Astrocyte (in vitro differentiated cells and primary cell): Measurements from ENCODE around the gene PDK1. TPM values are rescaled to one million over a fixed set of nuclear protein-coding genes. Genes with fewer than 3 reads are reported as not detected.

ENCODE experiments used
- DNase-seq: peaks from one replicate; pipeline ENCODE4 v3.0.0-alpha.2; 2010; ENCODE audit warnings: low read depth
- FAIRE-seq: peaks from 2 replicates; lab custom pipeline; 2011; peaks lifted over from hg19 to GRCh38; lab: Jason Lieb, UNC
- H2AFZ ChIP-seq: 2 replicates; pipeline ENCODE4 v1.6.0; 2012; ENCODE audit warnings: low read depth, low read length, inconsistent platforms
- H3K27ac ChIP-seq: 2 replicates; pipeline ENCODE4 v1.5.1; 2011; ENCODE audit warnings: low read depth, low read length, inconsistent platforms
- H3K27me3 ChIP-seq: 2 replicates; pipeline ENCODE4 v1.6.0; 2011; ENCODE audit warnings: low read length, inconsistent platforms; ENCODE audit not compliant: insufficient read depth
- H3K36me3 ChIP-seq: 2 replicates; pipeline ENCODE4 v1.5.1; 2011; ENCODE audit warnings: low read length, inconsistent platforms; ENCODE audit not compliant: insufficient read depth
- H3K4me1 ChIP-seq: 2 replicates; pipeline ENCODE4 v1.5.1; 2011; ENCODE audit warnings: low read length, inconsistent platforms; ENCODE audit not compliant: insufficient read depth
- H3K4me2 ChIP-seq: 2 replicates; pipeline ENCODE4 v1.6.0; 2012; ENCODE audit warnings: low read length, inconsistent platforms
- H3K4me3 ChIP-seq: 2 replicates; pipeline ENCODE4 v1.5.1; 2011; ENCODE audit warnings: low read depth, mild to moderate bottlenecking, low read length, inconsistent platforms; ENCODE audit not compliant: insufficient read depth
- H3K79me2 ChIP-seq: 2 replicates; pipeline ENCODE4 v1.6.0; 2012; ENCODE audit warnings: mild to moderate bottlenecking, low read length, inconsistent platforms; ENCODE audit not compliant: insufficient read depth
- H3K9ac ChIP-seq: 2 replicates; pipeline ENCODE4 v1.6.0; 2012; ENCODE audit warnings: mild to moderate bottlenecking, low read length, inconsistent platforms
- H3K9me3 ChIP-seq: 2 replicates; pipeline ENCODE4 v1.5.1; 2012; ENCODE audit warnings: low read depth, mild to moderate bottlenecking, low read length, inconsistent platforms; ENCODE audit not compliant: insufficient read depth
- H4K20me1 ChIP-seq: 2 replicates; pipeline ENCODE4 v1.6.0; 2012; ENCODE audit warnings: low read length, inconsistent platforms; ENCODE audit not compliant: insufficient read depth
- H3K27ac Mint-ChIP-seq: one replicate; pipeline ENCODE4 v1.8.0; 2021; ENCODE audit warnings: mild to moderate bottlenecking, mixed read lengths; ENCODE audit not compliant: unreplicated experiment
- H3K27me3 Mint-ChIP-seq: one replicate; pipeline ENCODE4 v1.8.0; 2021; ENCODE audit warnings: low read depth, mixed read lengths; ENCODE audit not compliant: unreplicated experiment
- H3K36me3 Mint-ChIP-seq: one replicate; pipeline ENCODE4 v1.8.0; 2021; ENCODE audit warnings: low read depth, mixed read lengths; ENCODE audit not compliant: unreplicated experiment
- H3K4me1 Mint-ChIP-seq: one replicate; pipeline ENCODE4 v1.8.0; 2021; ENCODE audit warnings: low read depth, mixed read lengths; ENCODE audit not compliant: unreplicated experiment
- H3K4me3 Mint-ChIP-seq: one replicate; pipeline ENCODE4 v1.8.0; 2021; ENCODE audit warnings: mild to moderate bottlenecking, moderate library complexity, mixed read lengths; ENCODE audit not compliant: unreplicated experiment
- H3K9me3 Mint-ChIP-seq: one replicate; pipeline ENCODE4 v1.8.0; 2021; ENCODE audit warnings: mild to moderate bottlenecking, mixed read lengths; ENCODE audit not compliant: unreplicated experiment
- CTCF ChIP-seq: IDR thresholded peaks from 2 replicates; pipeline ENCODE4 v1.5.1; 2011; ENCODE audit warnings: low read depth, mild to moderate bottlenecking, inconsistent platforms, low read length, moderate library complexity; ENCODE audit not compliant: insufficient read depth
- EZH2 ChIP-seq: IDR thresholded peaks from 2 replicates; pipeline ENCODE4 v1.6.1; 2012; ENCODE audit warnings: mild to moderate bottlenecking, low read length, inconsistent platforms; ENCODE audit not compliant: insufficient read depth
- total RNA-seq: library from RNA; stranded (reverse); gene quantifications from 2 replicates; pipeline ENCODE4 v1.2.1, GENCODE V29; 2021

The PDK1 gene
- total RNA-seq, 1 donor from 2014 or later: 26.0 TPM

GRCh38 chr2:172630181-172630580 lies 74.3 kb downstream of the PDK1 start:
- peaks cover 6% of the 10 kb centered on the region for H3K36me3 Mint-ChIP-seq
- no peaks in the 10 kb centered on the region for H3K27me3 Mint-ChIP-seq
- Histone ChIP-seq H3K27ac (no peak overlapping the region), H3K27me3 (no peaks in the 10 kb centered on the region), H4K20me1 (no peaks in the 10 kb centered on the region), H3K4me3 (no peak overlapping the region), H3K4me1 (no peaks in the 10 kb centered on the region), H3K9me3 (no peaks in the 10 kb centered on the region), H2AFZ (no peak overlapping the region), H3K9ac (no peak overlapping the region), H3K36me3 (no peaks in the 10 kb centered on the region), H3K4me2 (no peak overlapping the region), H3K79me2 (no peaks in the 10 kb centered on the region)
- no peaks in the 10 kb centered on the region for H3K4me1 Mint-ChIP-seq
- FAIRE-seq: no peak
- H3K27ac Mint-ChIP-seq: no peak overlapping the region
- no peak for TF ChIP-seq CTCF
- TF ChIP-seq EZH2: no peak
- no peak for DNase-seq
- H3K9me3 Mint-ChIP-seq: no peaks in the 10 kb centered on the region
- no peak overlapping the region for H3K4me3 Mint-ChIP-seq

GRCh38 chr2:172634477-172634876 lies 78.6 kb downstream of the PDK1 start:
- H3K36me3 Mint-ChIP-seq: peaks cover under 1% of the 10 kb centered on the region
- Histone ChIP-seq H3K79me2 (no peaks in the 10 kb centered on the region), H3K9ac (no peak overlapping the region), H3K4me1 (peaks cover 4% of the 10 kb centered on the region), H3K4me3 (no peak overlapping the region), H3K27ac (no peak overlapping the region), H3K9me3 (no peaks in the 10 kb centered on the region), H4K20me1 (no peaks in the 10 kb centered on the region), H3K4me2 (no peak overlapping the region), H3K27me3 (no peaks in the 10 kb centered on the region), H3K36me3 (no peaks in the 10 kb centered on the region), H2AFZ (no peak overlapping the region)
- H3K4me3 Mint-ChIP-seq: no peak overlapping the region
- no peaks in the 10 kb centered on the region for H3K9me3 Mint-ChIP-seq
- no peak overlapping the region for H3K27ac Mint-ChIP-seq
- FAIRE-seq (no peak), DNase-seq (no peak)
- TF ChIP-seq CTCF (no peak), EZH2 (no peak)
- no peaks in the 10 kb centered on the region for H3K27me3 Mint-ChIP-seq
- peaks cover under 1% of the 10 kb centered on the region for H3K4me1 Mint-ChIP-seq

- FAIRE-seq (no peak), DNase-seq (no peak)
- H3K9me3 Mint-ChIP-seq: no peaks in the 10 kb centered on the region
Observed at GRCh38 chr2:172635548-172635947, 79.7 kb downstream of the PDK1 start.

More at GRCh38 chr2:172635548-172635947, 79.7 kb downstream of the PDK1 start:
- Histone ChIP-seq H4K20me1 (no peaks in the 10 kb centered on the region), H3K4me2 (no peak overlapping the region), H3K27ac (no peak overlapping the region), H3K9me3 (no peaks in the 10 kb centered on the region), H3K27me3 (no peaks in the 10 kb centered on the region), H3K79me2 (no peaks in the 10 kb centered on the region), H3K9ac (no peak overlapping the region), H3K36me3 (no peaks in the 10 kb centered on the region), H2AFZ (no peak overlapping the region), H3K4me3 (no peak overlapping the region), H3K4me1 (peaks cover 15% of the 10 kb centered on the region)
- TF ChIP-seq EZH2 (no peak), CTCF (no peak)
- H3K27ac Mint-ChIP-seq: no peak overlapping the region
- no peaks in the 10 kb centered on the region for H3K36me3 Mint-ChIP-seq
- H3K4me1 Mint-ChIP-seq: peaks cover 6% of the 10 kb centered on the region
- H3K27me3 Mint-ChIP-seq: no peaks in the 10 kb centered on the region
- H3K4me3 Mint-ChIP-seq: no peak overlapping the region
